ENCODE results near the gene SZT2. TPM values are rescaled to one million over a fixed set of nuclear protein-coding genes. Genes with fewer than 3 reads are reported as not detected.

Gene SZT2
- total RNA-seq, 1 experiment from 2014 or later = 77.3 TPM

- DNase-seq = no peak
- Mint-ChIP-seq H3K36me3 (ENCODE audit: insufficient read depth, unreplicated experiment) (peaks cover 23% of the 10 kb centered on the region), H3K4me3 (ENCODE audit: low read depth, unreplicated experiment) (no peak overlapping the region), H3K27me3 (ENCODE audit: unreplicated experiment) (no peaks in the 10 kb centered on the region), H3K9me3 (ENCODE audit: low read depth, unreplicated experiment) (no peaks in the 10 kb centered on the region), H3K27ac (ENCODE audit: unreplicated experiment) (no peak overlapping the region), H3K4me1 (ENCODE audit: low read depth, unreplicated experiment) (no peaks in the 10 kb centered on the region)
- no TSS peak for BruUV-seq (replicated peaks)
- TF ChIP-seq CTCF (IDR thresholded peaks at IDR 0.05; ENCODE audit: unreplicated experiment) = no peak
- intact Hi-C loops (cut with micrococcal nuclease; ENCODE audit: unreplicated experiment) = no loop called here
- CTCF ChIA-PET = no interaction called here
Observed at GRCh38 chr1:43402089-43402865, 12.6 kb downstream of the SZT2 start.

- Mint-ChIP-seq H3K27me3 (ENCODE audit: unreplicated experiment) (no peaks in the 10 kb centered on the region), H3K27ac (ENCODE audit: unreplicated experiment) (no peak overlapping the region), H3K4me1 (ENCODE audit: low read depth, unreplicated experiment) (no peaks in the 10 kb centered on the region), H3K36me3 (ENCODE audit: insufficient read depth, unreplicated experiment) (peaks cover 38% of the 10 kb centered on the region), H3K4me3 (ENCODE audit: low read depth, unreplicated experiment) (no peak overlapping the region), H3K9me3 (ENCODE audit: low read depth, unreplicated experiment) (no peaks in the 10 kb centered on the region)
- TF ChIP-seq CTCF (IDR thresholded peaks at IDR 0.05; ENCODE audit: unreplicated experiment) = no peak
- DNase-seq = no peak
- CTCF ChIA-PET = no interaction called here
- BruUV-seq (replicated peaks) = no TSS peak
- intact Hi-C loops (cut with micrococcal nuclease; ENCODE audit: unreplicated experiment) = no loop called here
Observed at GRCh38 chr1:43404353-43404752, 14.7 kb downstream of the SZT2 start.

- DNase-seq = no peak
- BruUV-seq (replicated peaks) = no TSS peak
- H3K36me3 Mint-ChIP-seq (ENCODE audit: insufficient read depth, unreplicated experiment) = peaks cover 38% of the 10 kb centered on the region
- no peak for TF ChIP-seq CTCF (IDR thresholded peaks at IDR 0.05; ENCODE audit: unreplicated experiment)
- no peaks in the 10 kb centered on the region for H3K4me1 Mint-ChIP-seq (ENCODE audit: low read depth, unreplicated experiment)
- H3K27me3 Mint-ChIP-seq (ENCODE audit: unreplicated experiment) = no peaks in the 10 kb centered on the region
- no peaks in the 10 kb centered on the region for H3K9me3 Mint-ChIP-seq (ENCODE audit: low read depth, unreplicated experiment)
- no peak overlapping the region for H3K4me3 Mint-ChIP-seq (ENCODE audit: low read depth, unreplicated experiment)
- CTCF ChIA-PET = no interaction called here
- H3K27ac Mint-ChIP-seq (ENCODE audit: unreplicated experiment) = no peak overlapping the region
- intact Hi-C loops (cut with micrococcal nuclease; ENCODE audit: unreplicated experiment) = no loop called here
Observed at GRCh38 chr1:43405219-43405875, 15.6 kb downstream of the SZT2 start.

- no peak overlapping the region for H3K4me3 Mint-ChIP-seq (ENCODE audit: low read depth, unreplicated experiment)
- BruUV-seq (replicated peaks) = no TSS peak
- no peaks in the 10 kb centered on the region for H3K27me3 Mint-ChIP-seq (ENCODE audit: unreplicated experiment)
- intact Hi-C loops (cut with micrococcal nuclease; ENCODE audit: unreplicated experiment) = no loop called here
- H3K27ac Mint-ChIP-seq (ENCODE audit: unreplicated experiment) = no peak overlapping the region
- H3K36me3 Mint-ChIP-seq (ENCODE audit: insufficient read depth, unreplicated experiment) = peaks cover 38% of the 10 kb centered on the region
- no peak for TF ChIP-seq CTCF (IDR thresholded peaks at IDR 0.05; ENCODE audit: unreplicated experiment)
- no peaks in the 10 kb centered on the region for H3K9me3 Mint-ChIP-seq (ENCODE audit: low read depth, unreplicated experiment)
- H3K4me1 Mint-ChIP-seq (ENCODE audit: low read depth, unreplicated experiment) = no peaks in the 10 kb centered on the region
- no peak for DNase-seq
- CTCF ChIA-PET = no interaction called here
Observed at GRCh38 chr1:43405876-43406234, 16.2 kb downstream of the SZT2 start.
